Suppressor macrophage treated with lipopolysaccharide for 4 hours (primary cell): Measurements from ENCODE around the gene TPSG1.

Source experiments
- DNase-seq: peaks from one replicate; pipeline ENCODE4 v3.0.0-alpha.2; 2020

Gene TPSG1

GRCh38 chr16:1174477-1175357 lies 50.4 kb downstream of the TPSG1 start:
- DNase-seq = no peak

DNA sequence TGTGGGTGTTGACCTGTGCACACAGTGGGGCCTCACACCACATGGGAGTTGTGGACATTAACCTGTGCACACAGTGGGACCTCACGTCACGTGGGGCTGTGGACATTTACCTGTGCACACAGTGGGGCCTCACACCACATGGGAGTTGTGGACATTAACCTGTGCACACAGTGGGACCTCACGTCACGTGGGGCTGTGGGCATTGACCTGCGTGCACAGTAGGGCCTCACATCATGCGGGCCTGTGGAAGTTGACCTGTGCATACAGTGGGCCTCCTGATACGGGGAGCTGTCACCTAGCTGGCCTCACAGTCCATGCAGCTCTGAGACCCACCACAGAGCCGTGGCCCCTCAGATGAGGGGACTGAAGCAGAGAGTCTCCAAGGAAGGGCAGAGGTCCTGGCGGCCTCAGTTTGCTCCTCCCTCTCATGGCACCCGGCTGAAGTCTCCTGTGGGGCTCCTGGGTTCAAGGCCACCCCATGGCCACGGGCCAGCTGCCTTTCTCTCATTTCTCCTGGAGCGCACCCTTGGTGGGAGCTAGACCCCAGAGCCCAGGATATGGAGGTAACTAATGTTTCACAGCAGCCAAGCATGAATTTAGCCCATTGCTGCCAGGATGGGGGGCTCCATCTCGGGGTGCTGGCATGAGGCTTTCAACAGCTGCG lies 51.1 kb downstream of the TPSG1 start:
- no peak for DNase-seq

- DNase-seq = no peak
Measured at GRCh38 chr16:1172651-1173050, 52.4 kb downstream of the TPSG1 start.

GRCh38 chr16:1171854-1172428 lies 53.1 kb downstream of the TPSG1 start:
- DNase-seq = no peak
